ENCODE data around the gene MRTFA. TPM values are rescaled to one million over a fixed set of nuclear protein-coding genes. Genes with fewer than 3 reads are reported as not detected.

MRTFA gene
- total and polyA plus RNA-seq, 9 of the 15 experiments (the other 6 are each of a cell fraction or from before 2014, with no cell fraction given): 0.84 to 21.1 (median 3.7) TPM

GRCh38 chr22:40484906-40485669 is 151.4 kb downstream of the MRTFA start (continued):
- TF ChIP-seq, protein P1, sequence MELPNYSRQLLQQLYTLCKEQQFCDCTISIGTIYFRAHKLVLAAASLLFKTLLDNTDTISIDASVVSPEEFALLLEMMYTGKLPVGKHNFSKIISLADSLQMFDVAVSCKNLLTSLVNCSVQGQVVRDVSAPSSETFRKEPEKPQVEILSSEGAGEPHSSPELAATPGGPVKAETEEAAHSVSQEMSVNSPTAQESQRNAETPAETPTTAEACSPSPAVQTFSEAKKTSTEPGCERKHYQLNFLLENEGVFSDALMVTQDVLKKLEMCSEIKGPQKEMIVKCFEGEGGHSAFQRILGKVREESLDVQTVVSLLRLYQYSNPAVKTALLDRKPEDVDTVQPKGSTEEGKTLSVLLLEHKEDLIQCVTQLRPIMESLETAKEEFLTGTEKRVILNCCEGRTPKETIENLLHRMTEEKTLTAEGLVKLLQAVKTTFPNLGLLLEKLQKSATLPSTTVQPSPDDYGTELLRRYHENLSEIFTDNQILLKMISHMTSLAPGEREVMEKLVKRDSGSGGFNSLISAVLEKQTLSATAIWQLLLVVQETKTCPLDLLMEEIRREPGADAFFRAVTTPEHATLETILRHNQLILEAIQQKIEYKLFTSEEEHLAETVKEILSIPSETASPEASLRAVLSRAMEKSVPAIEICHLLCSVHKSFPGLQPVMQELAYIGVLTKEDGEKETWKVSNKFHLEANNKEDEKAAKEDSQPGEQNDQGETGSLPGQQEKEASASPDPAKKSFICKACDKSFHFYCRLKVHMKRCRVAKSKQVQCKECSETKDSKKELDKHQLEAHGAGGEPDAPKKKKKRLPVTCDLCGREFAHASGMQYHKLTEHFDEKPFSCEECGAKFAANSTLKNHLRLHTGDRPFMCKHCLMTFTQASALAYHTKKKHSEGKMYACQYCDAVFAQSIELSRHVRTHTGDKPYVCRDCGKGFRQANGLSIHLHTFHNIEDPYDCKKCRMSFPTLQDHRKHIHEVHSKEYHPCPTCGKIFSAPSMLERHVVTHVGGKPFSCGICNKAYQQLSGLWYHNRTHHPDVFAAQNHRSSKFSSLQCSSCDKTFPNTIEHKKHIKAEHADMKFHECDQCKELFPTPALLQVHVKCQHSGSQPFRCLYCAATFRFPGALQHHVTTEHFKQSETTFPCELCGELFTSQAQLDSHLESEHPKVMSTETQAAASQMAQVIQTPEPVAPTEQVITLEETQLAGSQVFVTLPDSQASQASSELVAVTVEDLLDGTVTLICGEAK (IDR thresholded peaks at IDR 0.05): no peak
- TF ChIP-seq, protein P1 (CRISPR knock-in tag; IDR thresholded peaks at IDR 0.05): no peak
- TF ChIP-seq RB1 (IDR thresholded peaks at IDR 0.05; ENCODE audit: low read depth) (no peak), SMC3 (conservative IDR thresholded peaks at IDR 0.05; ENCODE audit: insufficient read depth, low read depth, low read length) (no peak), PCBP1 (IDR thresholded peaks at IDR 0.05; ENCODE audit: low read depth, low read length, poor library complexity, severe bottlenecking) (no peak), ETV5 (CRISPR knock-in tag; IDR thresholded peaks at IDR 0.05; ENCODE audit: low read depth) (no peak)
- TF ChIP-seq, protein P2, sequence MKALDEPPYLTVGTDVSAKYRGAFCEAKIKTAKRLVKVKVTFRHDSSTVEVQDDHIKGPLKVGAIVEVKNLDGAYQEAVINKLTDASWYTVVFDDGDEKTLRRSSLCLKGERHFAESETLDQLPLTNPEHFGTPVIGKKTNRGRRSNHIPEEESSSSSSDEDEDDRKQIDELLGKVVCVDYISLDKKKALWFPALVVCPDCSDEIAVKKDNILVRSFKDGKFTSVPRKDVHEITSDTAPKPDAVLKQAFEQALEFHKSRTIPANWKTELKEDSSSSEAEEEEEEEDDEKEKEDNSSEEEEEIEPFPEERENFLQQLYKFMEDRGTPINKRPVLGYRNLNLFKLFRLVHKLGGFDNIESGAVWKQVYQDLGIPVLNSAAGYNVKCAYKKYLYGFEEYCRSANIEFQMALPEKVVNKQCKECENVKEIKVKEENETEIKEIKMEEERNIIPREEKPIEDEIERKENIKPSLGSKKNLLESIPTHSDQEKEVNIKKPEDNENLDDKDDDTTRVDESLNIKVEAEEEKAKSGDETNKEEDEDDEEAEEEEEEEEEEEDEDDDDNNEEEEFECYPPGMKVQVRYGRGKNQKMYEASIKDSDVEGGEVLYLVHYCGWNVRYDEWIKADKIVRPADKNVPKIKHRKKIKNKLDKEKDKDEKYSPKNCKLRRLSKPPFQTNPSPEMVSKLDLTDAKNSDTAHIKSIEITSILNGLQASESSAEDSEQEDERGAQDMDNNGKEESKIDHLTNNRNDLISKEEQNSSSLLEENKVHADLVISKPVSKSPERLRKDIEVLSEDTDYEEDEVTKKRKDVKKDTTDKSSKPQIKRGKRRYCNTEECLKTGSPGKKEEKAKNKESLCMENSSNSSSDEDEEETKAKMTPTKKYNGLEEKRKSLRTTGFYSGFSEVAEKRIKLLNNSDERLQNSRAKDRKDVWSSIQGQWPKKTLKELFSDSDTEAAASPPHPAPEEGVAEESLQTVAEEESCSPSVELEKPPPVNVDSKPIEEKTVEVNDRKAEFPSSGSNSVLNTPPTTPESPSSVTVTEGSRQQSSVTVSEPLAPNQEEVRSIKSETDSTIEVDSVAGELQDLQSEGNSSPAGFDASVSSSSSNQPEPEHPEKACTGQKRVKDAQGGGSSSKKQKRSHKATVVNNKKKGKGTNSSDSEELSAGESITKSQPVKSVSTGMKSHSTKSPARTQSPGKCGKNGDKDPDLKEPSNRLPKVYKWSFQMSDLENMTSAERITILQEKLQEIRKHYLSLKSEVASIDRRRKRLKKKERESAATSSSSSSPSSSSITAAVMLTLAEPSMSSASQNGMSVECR (CRISPR knock-in tag; IDR thresholded peaks at IDR 0.05): no peak
- TF ChIP-seq, protein P3, sequence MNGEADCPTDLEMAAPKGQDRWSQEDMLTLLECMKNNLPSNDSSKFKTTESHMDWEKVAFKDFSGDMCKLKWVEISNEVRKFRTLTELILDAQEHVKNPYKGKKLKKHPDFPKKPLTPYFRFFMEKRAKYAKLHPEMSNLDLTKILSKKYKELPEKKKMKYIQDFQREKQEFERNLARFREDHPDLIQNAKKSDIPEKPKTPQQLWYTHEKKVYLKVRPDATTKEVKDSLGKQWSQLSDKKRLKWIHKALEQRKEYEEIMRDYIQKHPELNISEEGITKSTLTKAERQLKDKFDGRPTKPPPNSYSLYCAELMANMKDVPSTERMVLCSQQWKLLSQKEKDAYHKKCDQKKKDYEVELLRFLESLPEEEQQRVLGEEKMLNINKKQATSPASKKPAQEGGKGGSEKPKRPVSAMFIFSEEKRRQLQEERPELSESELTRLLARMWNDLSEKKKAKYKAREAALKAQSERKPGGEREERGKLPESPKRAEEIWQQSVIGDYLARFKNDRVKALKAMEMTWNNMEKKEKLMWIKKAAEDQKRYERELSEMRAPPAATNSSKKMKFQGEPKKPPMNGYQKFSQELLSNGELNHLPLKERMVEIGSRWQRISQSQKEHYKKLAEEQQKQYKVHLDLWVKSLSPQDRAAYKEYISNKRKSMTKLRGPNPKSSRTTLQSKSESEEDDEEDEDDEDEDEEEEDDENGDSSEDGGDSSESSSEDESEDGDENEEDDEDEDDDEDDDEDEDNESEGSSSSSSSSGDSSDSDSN (IDR thresholded peaks at IDR 0.05; ENCODE audit: borderline replicate concordance in 1 of 2, low read depth in 2 of 2, low read length in 2 of 2): no peak
- TF ChIP-seq, protein P4, sequence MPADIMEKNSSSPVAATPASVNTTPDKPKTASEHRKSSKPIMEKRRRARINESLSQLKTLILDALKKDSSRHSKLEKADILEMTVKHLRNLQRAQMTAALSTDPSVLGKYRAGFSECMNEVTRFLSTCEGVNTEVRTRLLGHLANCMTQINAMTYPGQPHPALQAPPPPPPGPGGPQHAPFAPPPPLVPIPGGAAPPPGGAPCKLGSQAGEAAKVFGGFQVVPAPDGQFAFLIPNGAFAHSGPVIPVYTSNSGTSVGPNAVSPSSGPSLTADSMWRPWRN (IDR thresholded peaks at IDR 0.05; ENCODE audit: low read depth): no peak
